ENCODE data around the gene GLB1L2.
A peak's percentile ranks its signal among the peaks of the same experiment; 100 is the strongest.

GLB1L2 gene

GRCh38 chr11:134346976-134347350 lies 15.2 kb downstream of the GLB1L2 start:
- DNase-seq (ENCODE audit: low read depth in 3 of 3, low spot score in 1 of 3), result no peak

DNA sequence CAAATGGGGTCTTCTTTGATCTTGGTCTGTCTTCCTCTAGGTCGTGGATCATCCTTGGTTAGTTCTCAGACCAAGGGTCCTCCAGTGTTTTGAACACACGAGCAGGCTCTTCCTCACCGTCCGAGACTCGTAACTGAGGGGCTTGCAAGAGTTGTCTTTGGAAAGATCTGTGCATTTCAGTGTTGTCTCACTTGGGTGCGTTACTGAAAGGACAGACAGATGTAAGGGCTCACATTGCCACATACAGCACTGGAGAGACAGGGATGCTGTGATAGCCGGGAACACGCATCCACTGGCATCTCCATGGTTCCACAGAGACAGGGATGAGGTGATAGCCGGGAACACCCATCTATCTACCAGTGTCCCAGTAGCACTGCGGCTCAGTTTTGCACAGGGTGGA lies 15.7 kb downstream of the GLB1L2 start:
- no peak for DNase-seq (ENCODE audit: low read depth in 3 of 3, low spot score in 1 of 3)

GRCh38 chr11:134349109-134349801 lies 17.5 kb downstream of the GLB1L2 start:
- no peak for DNase-seq (ENCODE audit: low read depth in 3 of 3, low spot score in 1 of 3)

GRCh38 chr11:134349802-134350355 lies 18.1 kb downstream of the GLB1L2 start:
- no peak for DNase-seq (ENCODE audit: low read depth in 3 of 3, low spot score in 1 of 3)

GRCh38 chr11:134350381-134350780 lies 18.6 kb downstream of the GLB1L2 start:
- no peak for DNase-seq (ENCODE audit: low read depth in 3 of 3, low spot score in 1 of 3)

- no peak for DNase-seq (ENCODE audit: low read depth in 3 of 3, low spot score in 1 of 3)
Measured at GRCh38 chr11:134352111-134352510, 20.3 kb downstream of the GLB1L2 start.

DNA sequence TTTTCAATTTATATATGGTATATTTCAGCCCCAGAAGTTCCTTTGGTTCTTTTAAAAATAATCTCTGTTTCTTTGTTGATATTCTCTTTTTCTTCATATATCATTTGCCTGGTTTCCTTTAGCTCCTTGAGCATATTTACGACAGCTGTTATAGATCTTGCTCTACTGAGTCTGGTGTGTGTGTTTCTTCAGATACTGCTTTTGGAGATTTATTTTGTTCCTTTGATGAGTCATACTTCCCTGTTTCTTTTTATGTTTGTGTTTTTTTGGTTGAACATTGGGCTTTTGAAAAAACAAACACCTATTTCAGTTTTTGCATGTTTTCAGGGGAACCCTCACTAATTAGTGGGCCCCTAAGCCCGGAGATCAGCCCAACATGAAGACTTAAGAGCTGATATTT lies 23.3 kb downstream of the GLB1L2 start:
- DNase-seq (ENCODE audit: low read depth in 3 of 3, low spot score in 1 of 3), result no peak

- DNase-seq (ENCODE audit: low read depth in 3 of 3, low spot score in 1 of 3), result no peak
Measured at GRCh38 chr11:134355656-134356055, 23.9 kb downstream of the GLB1L2 start.

- DNase-seq (ENCODE audit: low read depth in 3 of 3, low spot score in 1 of 3), result no peak
Measured at GRCh38 chr11:134356656-134357544, 25.1 kb downstream of the GLB1L2 start.

DNA sequence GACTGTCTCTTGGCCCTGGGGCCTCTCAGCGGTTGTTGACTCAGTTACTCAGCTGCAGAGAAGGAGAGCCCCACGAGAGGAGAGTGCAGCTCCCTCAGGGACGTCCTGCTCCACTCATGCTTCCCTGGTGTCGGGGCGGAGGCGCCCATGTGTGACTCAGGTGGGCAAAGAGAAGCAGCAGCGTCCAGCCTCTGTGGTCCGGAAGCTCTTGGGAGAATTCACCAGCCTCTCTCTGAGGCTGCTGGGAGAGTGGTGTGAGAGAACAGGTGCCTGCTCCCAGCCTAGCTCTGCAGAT lies 25.7 kb downstream of the GLB1L2 start:
- DNase-seq (ENCODE audit: low read depth in 3 of 3, low spot score in 1 of 3), result no peak

DNA sequence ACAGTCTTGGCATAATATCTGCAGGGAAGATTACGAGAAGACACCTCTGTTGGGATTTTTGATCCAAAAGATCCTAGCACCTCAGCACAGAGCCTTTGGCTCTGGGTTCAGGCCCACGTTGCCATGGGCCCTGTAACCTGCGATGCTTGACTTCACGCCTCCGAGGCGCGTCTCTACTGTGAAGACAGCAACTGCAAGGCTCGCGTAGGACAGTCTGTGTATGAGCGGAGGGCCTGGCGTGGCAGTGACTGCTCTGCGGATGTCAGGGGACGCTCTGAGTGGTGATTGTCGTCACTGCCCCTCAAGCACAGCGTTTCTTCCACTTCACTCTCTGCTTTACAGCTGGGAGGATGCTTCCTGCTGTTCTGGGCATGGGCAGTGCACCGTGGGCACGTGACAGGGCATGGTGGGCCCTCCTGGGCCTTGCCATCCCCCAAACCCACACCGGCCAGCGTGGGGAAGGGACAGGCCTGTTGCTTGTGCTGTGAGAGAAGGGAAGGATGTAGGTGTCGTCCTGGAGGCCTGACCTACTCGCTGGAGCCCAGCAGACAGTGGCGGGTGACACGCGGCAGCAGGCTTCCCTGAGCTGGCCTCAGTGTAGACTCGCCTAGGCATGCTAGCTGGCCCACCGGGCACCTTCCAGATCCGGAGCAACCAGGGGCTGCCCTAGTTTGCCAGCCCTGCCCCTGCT lies 26.5 kb downstream of the GLB1L2 start:
- no peak for DNase-seq (ENCODE audit: low read depth in 3 of 3, low spot score in 1 of 3)

DNA sequence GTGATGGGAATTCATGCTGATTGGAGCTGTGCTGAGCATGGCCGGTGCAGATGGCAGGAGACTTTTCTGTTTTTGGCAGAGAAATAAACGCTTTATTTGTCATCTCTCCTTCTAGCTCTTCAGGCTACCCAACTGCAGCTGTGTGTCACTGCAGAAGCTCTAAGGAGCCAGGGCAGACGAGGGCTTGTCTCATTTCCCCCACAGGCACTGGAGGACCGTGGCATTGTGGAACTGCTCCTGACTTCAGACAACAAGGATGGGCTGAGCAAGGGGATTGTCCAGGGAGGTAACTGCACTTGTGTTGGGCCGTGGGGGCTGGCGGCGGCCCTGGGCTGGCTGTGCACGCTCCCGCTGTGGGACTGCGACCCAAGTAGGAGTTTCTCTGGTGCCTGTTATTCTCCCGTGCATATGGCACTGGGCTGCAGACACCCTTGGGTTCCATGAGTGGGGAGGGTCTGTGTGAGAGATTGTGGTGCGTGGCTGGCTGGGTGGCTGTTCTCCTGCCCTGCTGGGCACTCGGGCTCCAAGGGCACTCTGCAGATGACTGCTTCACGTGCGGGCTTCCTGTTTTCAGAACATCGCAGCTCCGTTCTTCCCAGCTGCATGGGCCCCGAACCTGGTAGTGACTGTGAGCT lies 27.2 kb downstream of the GLB1L2 start:
- no peak for DNase-seq (ENCODE audit: low read depth in 3 of 3, low spot score in 1 of 3)

DNA sequence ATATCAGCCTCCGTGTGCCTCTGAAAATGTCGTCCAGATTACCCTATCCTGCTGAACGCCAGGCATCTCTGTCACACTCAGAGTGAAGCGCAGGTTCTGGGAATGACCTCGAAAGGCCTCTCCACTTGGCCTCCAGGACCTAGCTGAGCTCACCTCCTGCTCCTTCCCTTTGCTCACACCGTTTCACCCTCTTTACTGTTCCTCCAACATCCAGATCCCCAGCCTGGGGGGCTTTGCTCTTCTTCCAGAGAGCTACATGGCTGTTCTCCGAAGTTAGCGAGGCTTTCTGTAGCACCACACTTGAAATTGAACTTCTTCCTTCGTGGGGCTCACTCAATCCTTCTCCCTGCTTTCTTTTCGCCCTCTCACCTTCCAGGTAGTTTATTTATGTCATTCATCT lies 27.9 kb downstream of the GLB1L2 start:
- no peak for DNase-seq (ENCODE audit: low read depth in 3 of 3, low spot score in 1 of 3)

- peak; percentile 9 to 61 (median 33) for DNase-seq (ENCODE audit: low read depth in 3 of 3, low spot score in 1 of 3)
Measured at GRCh38 chr11:134360050-134360835, 28.5 kb downstream of the GLB1L2 start.

DNA sequence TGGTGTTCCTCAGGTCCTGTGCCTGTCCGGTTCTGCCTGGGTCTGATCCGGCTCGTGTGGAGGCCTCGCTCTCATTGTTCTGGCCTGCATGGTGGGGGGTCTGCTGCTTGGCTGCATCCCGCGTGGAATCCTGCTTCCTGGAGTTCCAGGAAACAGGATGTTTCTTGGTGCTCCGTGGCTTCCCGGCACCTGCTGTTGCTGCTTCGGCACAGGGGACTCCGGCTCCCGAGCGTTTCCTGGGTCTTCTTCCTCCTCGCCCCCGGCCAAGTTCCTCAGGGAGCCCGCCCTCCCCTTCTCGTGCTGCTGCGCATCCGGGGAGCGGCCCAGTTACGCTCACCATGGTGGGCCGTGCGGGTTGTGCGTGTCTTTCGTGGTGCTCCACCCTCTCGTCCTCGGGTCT lies 29.9 kb downstream of the GLB1L2 start:
- no peak for DNase-seq (ENCODE audit: low read depth in 3 of 3, low spot score in 1 of 3)

GRCh38 chr11:134362192-134362901 lies 30.6 kb downstream of the GLB1L2 start:
- DNase-seq (ENCODE audit: low read depth in 3 of 3, low spot score in 1 of 3), result no peak

DNA sequence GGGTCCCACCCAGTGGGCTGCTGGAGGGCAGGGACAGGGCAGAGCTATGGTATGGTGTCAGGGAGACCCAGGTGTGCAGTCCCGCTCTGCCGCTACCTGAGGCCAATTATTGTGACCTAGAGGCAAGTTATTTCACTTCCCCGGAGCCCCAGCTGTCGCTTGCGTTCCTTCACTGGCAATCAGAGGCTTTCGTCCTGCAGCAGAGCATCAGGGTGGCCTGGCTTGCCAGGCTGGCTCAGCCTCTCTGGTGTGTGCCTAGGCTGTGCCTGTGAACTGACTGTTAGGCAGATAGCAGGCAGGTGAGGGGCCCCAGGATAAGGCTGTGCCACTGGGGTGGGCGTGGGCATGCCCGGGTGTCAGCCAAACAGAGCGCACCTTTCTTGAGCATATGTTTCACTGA lies 31.4 kb downstream of the GLB1L2 start:
- DNase-seq (ENCODE audit: low read depth in 3 of 3, low spot score in 1 of 3), result no peak

- DNase-seq (ENCODE audit: low read depth in 3 of 3, low spot score in 1 of 3), result no peak
Measured at GRCh38 chr11:134363592-134363991, 31.8 kb downstream of the GLB1L2 start.

DNA sequence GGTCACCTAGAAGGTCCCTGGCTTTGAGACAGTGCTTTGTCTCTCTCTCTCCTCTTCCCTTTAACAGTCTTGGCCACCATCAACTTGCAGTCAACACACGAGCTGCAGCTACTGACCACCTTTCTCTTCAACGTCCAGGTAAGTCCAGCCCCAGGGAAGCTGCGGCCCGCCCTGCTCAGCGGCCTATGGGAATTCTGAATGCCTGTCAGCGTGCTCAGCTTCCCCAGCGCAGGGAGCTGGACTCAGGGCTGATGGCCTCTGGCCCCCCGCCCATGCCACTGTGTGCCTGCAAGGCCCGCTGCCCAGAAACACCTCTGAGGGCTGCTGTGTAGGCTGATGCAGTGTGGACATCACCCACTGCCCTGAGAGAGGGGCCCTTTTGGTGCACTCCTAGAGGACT lies 32.5 kb downstream of the GLB1L2 start:
- no peak for DNase-seq (ENCODE audit: low read depth in 3 of 3, low spot score in 1 of 3)
